Mucosa of descending colon (tissue), 3 donors: ENCODE results near the gene SLC35F2. TPM values are rescaled to one million over a fixed set of nuclear protein-coding genes. Genes with fewer than 3 reads are reported as not detected.

Experiments used
- ATAC-seq: fragments of 200-7000 bp; cut with Tn5 transposase; one replicate; pipeline ENCODE4 v1.9.1; 2020; ENCODE audit warnings: mild to moderate bottlenecking, moderate library complexity
- DNase-seq, 3 donors: peaks; one replicate each; pipeline ENCODE4 v3.0.0-alpha.2; 2020
- H3K36me3 ChIP-seq: fragments of 200-600 bp; one replicate; pipeline ENCODE4 v1.8.0; 2021; ENCODE audit warnings: low read depth, mild to moderate bottlenecking
- H3K4me1 ChIP-seq: fragments of 200-600 bp; one replicate; pipeline ENCODE4 v1.8.0; 2021; ENCODE audit warnings: low read depth, mild to moderate bottlenecking
- H3K4me3 ChIP-seq: fragments of 200-600 bp; one replicate; pipeline ENCODE4 v1.8.0; 2021; ENCODE audit warnings: mild to moderate bottlenecking
- H3K9me3 ChIP-seq: fragments of 200-600 bp; one replicate; pipeline ENCODE4 v1.8.0; 2021; ENCODE audit warnings: mild to moderate bottlenecking
- CTCF ChIP-seq: fragments of 200-600 bp; IDR thresholded peaks from one replicate; pipeline ENCODE4 v1.8.0; 2022; ENCODE audit warnings: antibody characterized with exemption, mild to moderate bottlenecking
- intact Hi-C, 2 donors: fragments of 100-400 bp; cut with DNase I in 1 of 2; cut with micrococcal nuclease in 1 of 2; formaldehyde crosslinking; loops; one replicate each; pipeline versions ENCODE4 v1.11.0 to v1.11.1; 2022; cut with DNase I, micrococcal nuclease
- total RNA-seq, 3 donors: library from RNA; stranded (reverse); fragmentation: NEBNext Ultra II Directional in 2 of 3; extraction: Animal tissue kit (Norgen Biotek cat#: 25700) in 2 of 3; gene quantifications; one replicate each; pipeline versions ENCODE4 v1.2.1 to v1.2.4, GENCODE V29; 2021 to 2023
- donor health status: DM: no; HTN: no; CAD: no; lungs with moderate emphysema.
- donor health status: DM: no; HTN: no; CAD: no.
- donor health status: DM: no; HTN: yes; CAD: no.

The SLC35F2 gene
- total RNA-seq, 3 donors from 2014 or later, result 13.2 to 32.7 (median 31.6) TPM

DNA sequence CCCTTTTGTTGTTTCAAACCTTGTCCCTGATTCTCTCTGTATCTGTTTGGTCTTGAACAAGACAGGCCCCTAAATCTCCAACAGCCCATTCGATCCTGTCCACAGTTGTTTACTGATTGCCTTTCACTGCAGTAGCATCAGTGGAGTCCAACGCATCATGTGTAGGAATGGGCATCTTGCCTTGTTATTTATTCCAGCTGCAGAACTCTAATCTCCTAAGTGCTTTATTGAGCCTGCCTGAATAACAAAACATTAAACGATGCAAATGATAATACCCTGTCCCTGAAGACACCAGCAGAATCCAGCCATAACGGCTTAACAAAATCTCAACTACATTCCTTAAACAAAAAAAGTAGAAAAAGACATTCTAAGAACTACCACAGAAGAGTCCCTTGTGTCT, 50.1 kb downstream of the SLC35F2 start:
- no peak for DNase-seq
- Histone ChIP-seq H3K4me1 (no peaks in the 10 kb centered on the region), H3K9me3 (no peaks in the 10 kb centered on the region), H3K36me3 (no peaks in the 10 kb centered on the region), H3K4me3 (no peak overlapping the region)
- no peak for ATAC-seq
- intact Hi-C loops, result no loop called here
- TF ChIP-seq CTCF, result no peak

GRCh38 chr11:107804971-107805370, 53.6 kb downstream of the SLC35F2 start:
- TF ChIP-seq CTCF, result no peak
- no peak for ATAC-seq

DNA sequence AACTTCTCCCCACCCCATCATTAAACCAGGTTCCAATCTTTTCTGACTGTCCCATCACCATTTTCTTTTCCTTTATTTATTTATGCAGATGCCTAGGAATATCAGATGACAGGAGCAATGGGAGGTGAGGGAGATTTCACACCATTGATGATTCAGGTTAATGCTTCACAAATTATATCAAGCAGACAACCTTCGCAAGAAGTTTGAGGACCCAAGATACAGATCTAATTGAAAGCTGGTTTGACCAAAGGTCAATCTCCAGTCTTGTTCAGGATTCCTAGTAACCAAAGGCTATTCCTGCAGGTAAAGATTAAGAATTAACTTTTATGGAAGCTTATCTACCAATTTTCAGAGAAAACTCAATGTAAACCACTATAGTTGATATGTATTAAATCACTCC, 54.4 kb downstream of the SLC35F2 start:
- H3K4me1 ChIP-seq, result no peaks in the 10 kb centered on the region
- ATAC-seq, result peak; percentile 86
- intact Hi-C loops, result no loop called here
- H3K9me3 ChIP-seq, result no peaks in the 10 kb centered on the region
- TF ChIP-seq CTCF, result no peak
- no peaks in the 10 kb centered on the region for H3K36me3 ChIP-seq
- DNase-seq, result no peak
- H3K4me3 ChIP-seq, result no peak overlapping the region

More at GRCh38 chr11:107804971-107805370, 53.6 kb downstream of the SLC35F2 start:
- Histone ChIP-seq H3K4me3 (no peak overlapping the region), H3K9me3 (no peaks in the 10 kb centered on the region), H3K4me1 (no peaks in the 10 kb centered on the region), H3K36me3 (no peaks in the 10 kb centered on the region)
- DNase-seq, result no peak
- intact Hi-C loops, result no loop called here

- no peak for ATAC-seq
- intact Hi-C loops, result no loop called here
- Histone ChIP-seq H3K36me3 (no peaks in the 10 kb centered on the region), H3K4me1 (no peaks in the 10 kb centered on the region), H3K9me3 (no peaks in the 10 kb centered on the region), H3K4me3 (no peak overlapping the region)
- TF ChIP-seq CTCF, result no peak
- DNase-seq, result no peak
Observed at GRCh38 chr11:107801641-107802040, 56.9 kb downstream of the SLC35F2 start.

- intact Hi-C loops, result no loop called here
- TF ChIP-seq CTCF, result peak; percentile 90
- Histone ChIP-seq H3K4me3 (no peak overlapping the region), H3K4me1 (no peaks in the 10 kb centered on the region), H3K36me3 (no peaks in the 10 kb centered on the region), H3K9me3 (no peaks in the 10 kb centered on the region)
- peak in 2 of 3 donors; percentile 59 to 80 for DNase-seq
- peak; percentile 85 for ATAC-seq
Observed at GRCh38 chr11:107799218-107799859, 59.2 kb downstream of the SLC35F2 start.

- Histone ChIP-seq H3K4me3 (no peak overlapping the region), H3K4me1 (no peaks in the 10 kb centered on the region), H3K9me3 (no peaks in the 10 kb centered on the region), H3K36me3 (no peaks in the 10 kb centered on the region)
- no peak for DNase-seq
- intact Hi-C loops, result no loop called here
- no peak for TF ChIP-seq CTCF
- ATAC-seq, result no peak
Observed at GRCh38 chr11:107792049-107792443, 66.5 kb downstream of the SLC35F2 start.
